NCI-H82 treated with DMSO at 0.1 percent for 48 hours (cell line): ENCODE results near the gene IGLON5.

Experiments
- DNase-seq: peaks from one replicate; lab custom pipeline; 2025; ENCODE audit not compliant: unreplicated experiment; lab: John Stamatoyannopoulos, UW

The IGLON5 gene

GRCh38 chr19:51317376-51317775 lies 5.9 kb downstream of the IGLON5 start:
- no peak for DNase-seq

GRCh38 chr19:51317968-51318367 lies 6.5 kb downstream of the IGLON5 start:
- no peak for DNase-seq

- no peak for DNase-seq
Observed at GRCh38 chr19:51318687-51319648, 7.5 kb downstream of the IGLON5 start.

- no peak for DNase-seq
Observed at GRCh38 chr19:51319649-51320279, 8.3 kb downstream of the IGLON5 start.

- DNase-seq: no peak
Observed at GRCh38 chr19:51320280-51320657, 8.8 kb downstream of the IGLON5 start.

- no peak for DNase-seq
Observed at GRCh38 chr19:51321799-51322198, 10.4 kb downstream of the IGLON5 start.

- no peak for DNase-seq
Observed at GRCh38 chr19:51323481-51324166, 12.2 kb downstream of the IGLON5 start.

GRCh38 chr19:51324167-51324481 lies 12.7 kb downstream of the IGLON5 start:
- DNase-seq: no peak

- DNase-seq: no peak
Observed at GRCh38 chr19:51325161-51325976, 13.9 kb downstream of the IGLON5 start.

GRCh38 chr19:51326216-51327065 lies 15.0 kb downstream of the IGLON5 start:
- DNase-seq: no peak

GRCh38 chr19:51327066-51328001 lies 15.9 kb downstream of the IGLON5 start:
- DNase-seq: peak; percentile 22

GRCh38 chr19:51329411-51329810 lies 18.0 kb downstream of the IGLON5 start:
- no peak for DNase-seq

GRCh38 chr19:51330366-51330765 lies 18.9 kb downstream of the IGLON5 start:
- no peak for DNase-seq

- DNase-seq: no peak
Observed at GRCh38 chr19:51331193-51331592, 19.7 kb downstream of the IGLON5 start.

GRCh38 chr19:51331716-51332115 lies 20.3 kb downstream of the IGLON5 start:
- no peak for DNase-seq

GRCh38 chr19:51333836-51334460 lies 22.5 kb downstream of the IGLON5 start:
- DNase-seq: no peak

GRCh38 chr19:51337141-51337860 lies 25.9 kb downstream of the IGLON5 start:
- DNase-seq: no peak
